GM12865 (cell line): ENCODE data around the gene PSME4.
A peak's percentile ranks its signal among the peaks of the same experiment; 100 is the strongest.

Experiments
- DNase-seq: peaks from one replicate; pipeline ENCODE4 v3.0.0; 2010; ENCODE audit warnings: low read depth
- H3K4me3 ChIP-seq: 2 replicates; pipeline ENCODE4 v1.5.1; 2011; ENCODE audit warnings: mild to moderate bottlenecking, low read depth, low read length, control low read depth
- TF ChIP-seq, protein P1 (sequence below): IDR thresholded peaks from 2 replicates; pipeline ENCODE4 v1.5.1; 2011; ENCODE audit warnings: low read length, control low read depth, low read depth, inconsistent platforms; ENCODE audit not compliant: insufficient read depth; ENCODE audit errors: missing control alignments

The PSME4 gene

DNA sequence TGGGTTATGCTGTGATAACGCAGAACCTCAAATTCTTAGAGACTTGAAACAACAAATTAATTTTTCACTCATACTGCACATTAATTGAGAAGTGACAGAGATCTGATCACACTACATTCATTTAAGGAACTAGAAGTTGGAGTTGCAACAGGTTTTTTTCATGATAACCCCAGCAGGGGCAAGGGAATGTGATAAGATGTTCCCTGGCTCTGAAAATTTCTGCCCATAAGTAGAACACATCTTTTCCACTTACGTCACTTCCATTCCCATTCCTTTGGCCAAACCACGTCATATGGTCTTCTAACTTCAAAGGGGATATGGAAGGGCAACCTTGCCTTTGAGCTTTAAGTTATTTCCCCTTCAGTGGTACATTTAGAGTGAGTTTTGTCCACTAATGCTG is 29.7 kb upstream of the PSME4 start:
- DNase-seq, result no peak
- TF ChIP-seq, protein P1, sequence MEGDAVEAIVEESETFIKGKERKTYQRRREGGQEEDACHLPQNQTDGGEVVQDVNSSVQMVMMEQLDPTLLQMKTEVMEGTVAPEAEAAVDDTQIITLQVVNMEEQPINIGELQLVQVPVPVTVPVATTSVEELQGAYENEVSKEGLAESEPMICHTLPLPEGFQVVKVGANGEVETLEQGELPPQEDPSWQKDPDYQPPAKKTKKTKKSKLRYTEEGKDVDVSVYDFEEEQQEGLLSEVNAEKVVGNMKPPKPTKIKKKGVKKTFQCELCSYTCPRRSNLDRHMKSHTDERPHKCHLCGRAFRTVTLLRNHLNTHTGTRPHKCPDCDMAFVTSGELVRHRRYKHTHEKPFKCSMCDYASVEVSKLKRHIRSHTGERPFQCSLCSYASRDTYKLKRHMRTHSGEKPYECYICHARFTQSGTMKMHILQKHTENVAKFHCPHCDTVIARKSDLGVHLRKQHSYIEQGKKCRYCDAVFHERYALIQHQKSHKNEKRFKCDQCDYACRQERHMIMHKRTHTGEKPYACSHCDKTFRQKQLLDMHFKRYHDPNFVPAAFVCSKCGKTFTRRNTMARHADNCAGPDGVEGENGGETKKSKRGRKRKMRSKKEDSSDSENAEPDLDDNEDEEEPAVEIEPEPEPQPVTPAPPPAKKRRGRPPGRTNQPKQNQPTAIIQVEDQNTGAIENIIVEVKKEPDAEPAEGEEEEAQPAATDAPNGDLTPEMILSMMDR, result no peak
- H3K4me3 ChIP-seq, result no peak overlapping the region

DNA sequence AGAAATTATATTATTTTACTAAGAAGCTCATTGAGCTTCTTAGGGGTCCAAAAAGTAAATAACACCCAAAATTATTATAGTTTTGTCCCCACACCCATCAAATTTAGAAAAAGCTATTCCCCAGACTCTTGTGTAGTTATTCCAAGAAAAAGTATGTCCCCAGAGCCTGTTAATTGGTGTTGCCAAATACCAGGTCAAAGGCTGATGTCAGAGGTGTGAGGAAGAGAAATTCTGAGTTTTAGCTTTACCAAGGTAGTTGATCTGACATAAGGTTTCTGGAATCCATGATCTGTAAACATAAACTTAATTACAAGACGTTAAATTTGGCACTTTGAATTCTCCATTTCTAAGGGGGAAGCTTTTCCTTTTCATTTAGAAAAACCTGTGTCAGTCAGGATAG is 29.3 kb upstream of the PSME4 start:
- TF ChIP-seq, protein P1, result no peak
- no peak for DNase-seq
- no peak overlapping the region for H3K4me3 ChIP-seq

DNA sequence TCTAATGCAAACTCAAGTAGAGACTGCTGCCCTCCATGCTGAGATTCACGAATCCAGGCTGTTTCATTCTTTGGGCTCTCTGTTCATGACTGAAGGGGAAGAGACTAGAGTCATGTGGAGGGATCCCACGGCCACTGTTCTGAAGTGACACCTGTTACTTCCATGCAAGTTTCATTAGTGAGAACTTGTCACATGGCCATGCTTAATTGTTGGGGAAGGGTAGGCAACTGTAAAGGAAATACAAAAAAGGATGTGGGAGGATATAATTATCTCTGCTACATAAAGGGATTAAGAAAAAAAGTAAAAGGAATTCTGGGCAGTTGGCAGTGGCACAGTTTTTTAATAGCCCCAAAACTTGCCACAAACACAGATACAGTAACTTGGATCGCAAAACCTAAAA is 28.0 kb upstream of the PSME4 start:
- TF ChIP-seq, protein P1, result no peak
- DNase-seq, result no peak
- no peak overlapping the region for H3K4me3 ChIP-seq

DNA sequence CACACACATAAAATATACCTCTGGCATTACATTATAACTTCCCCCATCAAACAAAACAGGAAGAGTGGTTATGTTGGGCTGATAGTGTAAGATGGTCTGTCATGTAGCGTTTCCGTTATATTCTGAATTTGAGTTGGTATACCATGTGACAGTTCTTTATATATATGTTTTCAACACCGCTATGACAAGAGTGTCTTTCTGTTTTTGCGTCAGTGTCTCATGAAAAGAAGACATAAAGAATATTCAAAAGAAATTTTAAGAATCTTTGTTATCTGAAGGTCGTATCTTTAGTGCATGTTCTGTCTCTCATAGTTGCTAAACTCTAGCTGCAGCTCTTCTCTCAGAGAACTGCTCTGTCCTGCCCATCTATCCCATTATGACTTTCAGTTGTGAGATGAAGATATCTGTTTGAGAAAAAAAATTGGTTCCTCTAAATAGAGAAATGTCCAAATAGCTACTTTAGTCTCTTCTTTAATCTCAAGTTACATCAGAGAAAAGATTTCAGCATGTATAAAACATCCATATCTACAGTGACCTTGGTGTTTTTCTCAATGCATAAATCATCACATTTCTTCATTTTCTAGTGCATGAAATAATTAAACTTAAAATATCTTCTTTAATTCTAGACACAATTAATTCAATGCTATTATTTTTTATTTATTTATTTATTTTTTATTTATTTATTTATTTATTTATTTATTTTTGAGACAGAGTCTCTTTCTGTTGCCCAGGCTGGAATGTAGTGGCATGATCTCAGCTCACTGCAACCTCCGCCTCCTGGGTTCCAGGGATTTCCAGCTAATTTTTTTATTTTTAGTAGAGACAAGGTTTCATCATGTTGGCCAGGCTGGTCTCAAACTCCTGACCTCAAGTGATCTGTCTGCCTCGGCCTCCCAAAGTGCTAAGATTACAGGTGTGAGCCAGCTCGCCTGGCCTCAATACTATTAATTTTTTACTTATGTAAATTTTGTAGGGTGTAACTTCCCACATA is 24.3 kb upstream of the PSME4 start:
- peak; percentile 48 for DNase-seq
- TF ChIP-seq, protein P1, result no peak
- no peak overlapping the region for H3K4me3 ChIP-seq

DNA sequence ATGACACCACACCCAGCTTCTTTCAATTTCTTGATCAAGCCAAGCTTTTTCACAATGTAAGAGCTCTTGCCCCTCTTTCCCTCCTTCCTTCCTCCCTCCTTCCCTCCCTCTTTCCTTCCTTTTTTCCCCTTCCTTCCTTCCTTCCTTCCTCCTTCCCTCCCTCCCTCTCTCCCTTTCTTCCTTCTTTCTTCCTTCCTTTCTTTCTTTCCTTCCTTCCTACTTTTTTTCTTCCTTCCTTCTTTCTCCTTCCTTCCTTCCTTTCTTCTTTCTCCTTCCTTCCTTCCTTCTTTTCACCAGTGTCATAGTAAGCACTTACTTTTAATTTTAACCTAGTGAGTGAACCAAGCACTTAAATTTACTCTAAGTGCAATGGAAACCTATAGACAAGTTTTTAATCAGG is 21.2 kb upstream of the PSME4 start:
- DNase-seq, result no peak
- TF ChIP-seq, protein P1, result no peak

DNA sequence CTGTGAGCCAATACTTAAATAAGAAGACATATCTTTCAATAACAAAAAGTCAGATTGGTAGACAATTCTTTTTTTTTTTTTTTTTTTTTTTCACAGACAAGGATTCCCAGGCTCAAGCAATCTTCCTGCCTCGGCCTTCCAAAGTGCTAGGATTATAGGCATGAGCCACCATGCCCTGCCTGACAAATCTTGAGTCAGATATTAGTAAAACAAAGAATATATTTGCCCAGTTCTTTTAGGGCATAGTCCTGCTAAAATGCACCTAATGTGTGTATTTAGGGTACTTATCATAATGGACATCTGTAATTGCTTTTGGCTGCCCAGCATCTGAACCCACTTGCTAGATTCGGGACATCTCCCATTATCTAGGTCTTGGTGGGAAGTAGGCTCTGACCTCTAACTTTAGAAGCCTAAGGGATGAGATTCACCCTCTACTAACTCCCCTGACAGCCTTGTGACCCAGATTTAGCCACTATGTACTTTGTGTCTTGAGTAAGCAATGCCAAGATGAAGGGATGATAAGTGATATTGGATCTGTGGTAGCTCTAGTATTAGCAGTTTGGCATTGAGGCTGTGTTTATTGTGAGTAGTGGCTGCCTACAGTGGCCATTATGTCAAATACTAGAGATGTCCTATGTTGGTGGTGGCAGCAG is 18.5 kb upstream of the PSME4 start:
- no peak overlapping the region for H3K4me3 ChIP-seq
- DNase-seq, result no peak

More for the DNA sequence above, 21.2 kb upstream of the PSME4 start:
- H3K4me3 ChIP-seq, result no peak overlapping the region

More for the DNA sequence above, 18.5 kb upstream of the PSME4 start:
- TF ChIP-seq, protein P1, result no peak
